Fibroblast of lung (primary cell): Measurements from ENCODE around the gene TMEM220. TPM values are rescaled to one million over a fixed set of nuclear protein-coding genes. Genes with fewer than 3 reads are reported as not detected.
A peak's percentile ranks its signal among the peaks of the same experiment; 100 is the strongest.

Experiments
- DNase-seq, 2 donors: peaks; one replicate each; pipeline versions ENCODE4 v3.0.0 to v3.0.0-alpha.2; 2010; ENCODE audit warnings: low read depth in 2 of 2
- H2AFZ ChIP-seq: 2 replicates; pipeline ENCODE4 v1.5.1; 2012; ENCODE audit warnings: low read length, control low read depth, inconsistent platforms
- H3K27ac ChIP-seq: 2 replicates; pipeline ENCODE4 v1.5.1; 2011; ENCODE audit warnings: low read length, control low read depth; ENCODE audit not compliant: insufficient read depth
- H3K27me3 ChIP-seq: 2 replicates; pipeline ENCODE4 v1.5.1; 2011; ENCODE audit warnings: mild to moderate bottlenecking, low read length; ENCODE audit not compliant: control insufficient read depth, insufficient read depth
- H3K36me3 ChIP-seq: 2 replicates; pipeline ENCODE4 v1.5.1; 2011; ENCODE audit warnings: low read length; ENCODE audit not compliant: control insufficient read depth, insufficient read depth
- H3K4me1 ChIP-seq: 2 replicates; pipeline ENCODE4 v1.5.1; 2011; ENCODE audit warnings: low read length; ENCODE audit not compliant: control insufficient read depth, insufficient read depth; ENCODE audit errors: extremely low read depth
- H3K4me2 ChIP-seq: 2 replicates; pipeline ENCODE4 v1.5.1; 2011; ENCODE audit warnings: low read length, control low read depth; ENCODE audit not compliant: insufficient read depth; ENCODE audit errors: extremely low read depth
- H3K4me3 ChIP-seq, 4 experiments: fragments of 200-600 bp in 1 of 4; sonication (generic) in 1 of 4; replicated peaks in 1 of 4; 2 replicates each; pipeline ENCODE4 v1.5.1; 2011 to 2016; ENCODE audit warnings: low read length in 4 of 4, low read depth in 3 of 4, mild to moderate bottlenecking in 3 of 4, control low read depth in 2 of 4, inconsistent platforms in 1 of 4, mixed read lengths in 1 of 4; ENCODE audit not compliant: insufficient read depth in 1 of 4; ENCODE audit errors: control extremely low read depth in 1 of 4
- H3K79me2 ChIP-seq: 2 replicates; pipeline ENCODE4 v1.5.1; 2012; ENCODE audit warnings: mild to moderate bottlenecking, low read length, inconsistent platforms; ENCODE audit not compliant: control insufficient read depth, insufficient read depth
- H3K9ac ChIP-seq: 2 replicates; pipeline ENCODE4 v1.5.1; 2011; ENCODE audit warnings: mild to moderate bottlenecking, low read length, control low read depth; ENCODE audit not compliant: insufficient read depth
- H3K9me3 ChIP-seq: 2 replicates; pipeline ENCODE4 v1.5.1; 2012; ENCODE audit warnings: low read depth, low read length; ENCODE audit not compliant: control insufficient read depth, insufficient read depth
- H4K20me1 ChIP-seq: 2 replicates; pipeline ENCODE4 v1.5.1; 2011; ENCODE audit warnings: low read length; ENCODE audit not compliant: control insufficient read depth, insufficient read depth; ENCODE audit errors: extremely low read depth
- EZH2 ChIP-seq: IDR thresholded peaks from 2 replicates; pipeline ENCODE4 v1.5.1; 2012; ENCODE audit warnings: low read length, control low read depth, mild to moderate bottlenecking; ENCODE audit errors: missing control alignments
- polyA plus RNA-seq, 2 donors: library from polyadenylated mRNA; depleted of rRNA in 1 of 2; stranded (reverse) in 1 of 2; unstranded in 1 of 2; fragments of >200 nt; gene quantifications; 2 replicates each; pipeline ENCODE4 v1.2.1, GENCODE V29; 2011 to 2012; ENCODE audit warnings: missing spikeins in 1 of 2
- total RNA-seq: library from RNA; depleted of rRNA; stranded (reverse); fragments of >200 nt; gene quantifications from 2 replicates; pipeline ENCODE4 v1.2.1, GENCODE V29; 2014
- TF ChIP-seq, protein P1 (sequence below), 2 donors: IDR thresholded peaks in 1 of 2; conservative IDR thresholded peaks in 1 of 2; 1 replicate in 1 of 2; 2 replicates in 1 of 2; pipeline ENCODE4 v1.5.1; 2011 to 2012; ENCODE audit warnings: low read length in 2 of 2, control low read depth in 1 of 2, inconsistent platforms in 1 of 2, low read depth in 1 of 2, mild to moderate bottlenecking in 1 of 2

TMEM220 gene
- total and polyA plus RNA-seq, 2 donors (not counting 1 experiment from before 2014, with no cell fraction given), result 4.1 to 4.3 TPM

DNA sequence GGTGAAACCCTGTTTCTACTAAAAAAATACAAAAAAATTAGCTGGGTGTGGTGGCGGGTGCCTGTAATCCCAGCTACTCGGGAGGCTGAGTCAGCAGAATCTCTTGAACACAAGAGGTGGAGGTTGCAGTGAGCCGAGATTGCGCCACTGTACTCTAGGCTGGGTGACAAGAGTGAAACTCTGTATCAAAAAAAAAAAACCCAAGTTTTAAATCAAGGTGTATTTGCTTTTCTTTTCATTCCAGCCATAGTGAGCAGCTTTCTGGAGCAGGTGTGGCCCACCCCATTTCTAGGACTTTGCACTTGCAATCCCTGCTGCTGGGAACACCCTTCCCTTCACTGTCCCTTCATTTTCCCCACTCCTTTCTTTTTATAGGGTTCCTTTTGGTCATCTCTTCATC, 45.2 kb upstream of the TMEM220 start:
- no peak overlapping the region for H3K4me2 ChIP-seq
- no peaks in the 10 kb centered on the region for H3K4me1 ChIP-seq
- H3K9ac ChIP-seq, result no peak overlapping the region
- no peak overlapping the region for H3K27ac ChIP-seq
- H4K20me1 ChIP-seq, result no peaks in the 10 kb centered on the region
- TF ChIP-seq, protein P1, sequence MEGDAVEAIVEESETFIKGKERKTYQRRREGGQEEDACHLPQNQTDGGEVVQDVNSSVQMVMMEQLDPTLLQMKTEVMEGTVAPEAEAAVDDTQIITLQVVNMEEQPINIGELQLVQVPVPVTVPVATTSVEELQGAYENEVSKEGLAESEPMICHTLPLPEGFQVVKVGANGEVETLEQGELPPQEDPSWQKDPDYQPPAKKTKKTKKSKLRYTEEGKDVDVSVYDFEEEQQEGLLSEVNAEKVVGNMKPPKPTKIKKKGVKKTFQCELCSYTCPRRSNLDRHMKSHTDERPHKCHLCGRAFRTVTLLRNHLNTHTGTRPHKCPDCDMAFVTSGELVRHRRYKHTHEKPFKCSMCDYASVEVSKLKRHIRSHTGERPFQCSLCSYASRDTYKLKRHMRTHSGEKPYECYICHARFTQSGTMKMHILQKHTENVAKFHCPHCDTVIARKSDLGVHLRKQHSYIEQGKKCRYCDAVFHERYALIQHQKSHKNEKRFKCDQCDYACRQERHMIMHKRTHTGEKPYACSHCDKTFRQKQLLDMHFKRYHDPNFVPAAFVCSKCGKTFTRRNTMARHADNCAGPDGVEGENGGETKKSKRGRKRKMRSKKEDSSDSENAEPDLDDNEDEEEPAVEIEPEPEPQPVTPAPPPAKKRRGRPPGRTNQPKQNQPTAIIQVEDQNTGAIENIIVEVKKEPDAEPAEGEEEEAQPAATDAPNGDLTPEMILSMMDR (conservative IDR thresholded peaks at IDR 0.05 in 1 of 2, IDR thresholded peaks at IDR 0.05 in 1 of 2; ENCODE audit: low read depth in 1 of 2, low read length in 2 of 2), result no peak
- TF ChIP-seq EZH2, result no peak
- no peak overlapping the region for H2AFZ ChIP-seq
- no peaks in the 10 kb centered on the region for H3K27me3 ChIP-seq
- DNase-seq, result no peak
- H3K4me3 ChIP-seq, result no peak overlapping the region
- H3K9me3 ChIP-seq, result no peaks in the 10 kb centered on the region
- H3K36me3 ChIP-seq, result no peaks in the 10 kb centered on the region
- no peaks in the 10 kb centered on the region for H3K79me2 ChIP-seq

DNA sequence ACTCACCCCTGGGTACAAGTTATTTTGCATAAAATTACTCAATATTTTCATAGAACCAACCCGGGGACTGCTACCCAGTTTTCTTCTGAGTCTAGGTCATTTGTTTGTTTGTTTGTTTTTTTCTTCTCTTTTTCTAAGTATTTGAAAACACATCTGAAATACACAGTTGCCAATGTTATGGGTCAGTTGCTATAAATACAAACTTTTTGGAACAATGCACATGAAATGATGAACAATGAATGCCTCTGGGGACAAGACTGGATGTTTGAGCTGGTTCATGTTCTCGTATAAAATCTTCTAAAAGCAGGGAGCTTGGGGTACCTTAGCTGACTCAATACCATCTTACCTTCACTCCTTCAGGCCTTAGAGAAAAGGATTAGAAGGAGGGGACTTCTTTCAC, 43.6 kb upstream of the TMEM220 start:
- Histone ChIP-seq H3K79me2 (no peaks in the 10 kb centered on the region), H3K4me2 (no peak overlapping the region), H3K27ac (no peak overlapping the region), H3K4me3 (no peak overlapping the region), H3K36me3 (no peaks in the 10 kb centered on the region), H3K27me3 (no peaks in the 10 kb centered on the region), H3K4me1 (no peaks in the 10 kb centered on the region), H3K9ac (no peak overlapping the region), H3K9me3 (no peaks in the 10 kb centered on the region), H2AFZ (no peak overlapping the region), H4K20me1 (no peaks in the 10 kb centered on the region)
- TF ChIP-seq EZH2, result no peak
- TF ChIP-seq, protein P1 (conservative IDR thresholded peaks at IDR 0.05 in 1 of 2, IDR thresholded peaks at IDR 0.05 in 1 of 2; ENCODE audit: low read depth in 1 of 2, low read length in 2 of 2), result no peak
- no peak for DNase-seq

DNA sequence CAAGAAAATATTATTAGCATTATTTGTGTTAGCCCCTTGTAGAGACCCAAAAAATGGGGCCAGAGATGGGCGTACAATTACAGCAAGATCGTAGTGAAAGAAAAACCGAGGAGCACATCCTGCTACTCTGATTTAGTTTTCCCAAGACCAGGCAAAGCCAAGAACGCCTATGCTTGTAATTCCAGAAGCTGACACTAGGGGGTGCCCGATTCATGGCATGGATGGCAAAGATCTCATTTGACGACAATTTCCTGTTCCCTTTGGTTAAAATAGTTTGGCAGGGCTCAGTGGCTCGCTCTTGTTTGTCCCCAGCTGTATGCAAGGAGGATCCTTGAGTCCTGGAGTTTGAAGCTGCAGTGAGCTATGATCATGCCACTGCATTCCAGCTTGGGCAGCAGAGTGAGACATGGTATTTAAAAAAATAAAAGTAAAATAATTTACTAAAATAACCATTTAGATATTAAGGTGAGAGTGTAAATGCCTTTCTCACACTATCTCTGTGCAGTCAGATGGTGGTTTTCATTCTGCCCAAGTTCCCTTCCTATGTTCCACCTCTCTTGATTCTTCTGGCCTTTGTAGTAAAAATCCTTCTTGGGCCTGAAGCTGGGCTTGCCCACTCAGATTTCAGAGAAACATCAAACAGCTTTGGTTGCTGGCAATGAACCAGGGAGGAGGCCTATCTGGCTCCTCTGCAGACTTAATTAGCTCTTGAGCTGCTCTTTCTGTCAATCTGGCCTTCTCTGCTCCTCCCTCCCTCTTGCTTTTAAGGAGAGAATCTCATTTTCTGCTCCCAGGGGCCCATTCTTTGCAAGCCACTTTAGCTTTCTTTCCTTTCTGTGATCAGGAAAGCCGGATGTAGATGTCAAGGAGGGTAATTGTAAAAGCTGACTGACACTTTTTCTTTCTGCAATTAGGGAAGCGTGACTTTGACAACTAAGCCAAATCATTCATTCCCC, 42.9 kb upstream of the TMEM220 start:
- Histone ChIP-seq H2AFZ (no peak overlapping the region), H3K4me1 (no peaks in the 10 kb centered on the region), H3K36me3 (no peaks in the 10 kb centered on the region), H3K4me2 (no peak overlapping the region), H3K27ac (no peak overlapping the region), H3K79me2 (no peaks in the 10 kb centered on the region), H3K9me3 (no peaks in the 10 kb centered on the region), H3K4me3 (no peak overlapping the region), H4K20me1 (no peaks in the 10 kb centered on the region), H3K27me3 (no peaks in the 10 kb centered on the region), H3K9ac (no peak overlapping the region)
- DNase-seq, result peak in 1 of 2 donors; percentile 8
- no peak for TF ChIP-seq EZH2
- TF ChIP-seq, protein P1 (conservative IDR thresholded peaks at IDR 0.05 in 1 of 2, IDR thresholded peaks at IDR 0.05 in 1 of 2; ENCODE audit: low read depth in 1 of 2, low read length in 2 of 2), result peak; percentile 49 to 81
